Chondrocyte (in vitro differentiated cells): Measurements from ENCODE around the gene NKX3-2. TPM values are rescaled to one million over a fixed set of nuclear protein-coding genes. Genes with fewer than 3 reads are reported as not detected.

Experiments
- DNase-seq: peaks from one replicate; pipeline ENCODE4 v3.0.0; 2021; ENCODE audit warnings: mixed read lengths, low spot score
- H3K27ac Mint-ChIP-seq: one replicate; pipeline ENCODE4 v1.8.0; 2021; ENCODE audit warnings: mild to moderate bottlenecking, moderate library complexity, mixed read lengths; ENCODE audit not compliant: unreplicated experiment
- H3K27me3 Mint-ChIP-seq: 2 replicates; pipeline ENCODE4 v1.8.0; 2021; ENCODE audit warnings: low read depth, mixed read lengths
- H3K36me3 Mint-ChIP-seq: 2 replicates; pipeline ENCODE4 v1.8.0; 2021; ENCODE audit warnings: low read depth, mixed read lengths
- H3K4me1 Mint-ChIP-seq: 2 replicates; pipeline ENCODE4 v1.8.0; 2021; ENCODE audit warnings: low read depth, mild to moderate bottlenecking, mixed read lengths
- H3K4me3 Mint-ChIP-seq: one replicate; pipeline ENCODE4 v1.8.0; 2021; ENCODE audit warnings: mild to moderate bottlenecking, moderate library complexity, mixed read lengths; ENCODE audit not compliant: unreplicated experiment
- H3K9me3 Mint-ChIP-seq: 2 replicates; pipeline ENCODE4 v1.8.0; 2021; ENCODE audit warnings: low read depth, mixed read lengths
- CTCF ChIP-seq: fragments of 200-600 bp; sonication (generic); IDR thresholded peaks from 2 replicates; pipeline ENCODE4 v1.5.0; 2021; ENCODE audit warnings: antibody characterized with exemption, mild to moderate bottlenecking, moderate library complexity
- total RNA-seq: library from RNA; stranded (reverse); gene quantifications from 3 replicates; pipeline ENCODE4 v1.2.1, GENCODE V29; 2021

Gene NKX3-2
- total RNA-seq, 1 donor from 2014 or later = 2.4 TPM

- Mint-ChIP-seq H3K9me3 (no peaks in the 10 kb centered on the region), H3K27ac (no peak overlapping the region), H3K4me1 (peaks cover 8% of the 10 kb centered on the region), H3K4me3 (no peak overlapping the region), H3K36me3 (peaks cover 2% of the 10 kb centered on the region), H3K27me3 (peaks cover 55% of the 10 kb centered on the region)
- TF ChIP-seq CTCF = no peak
- DNase-seq = no peak
Measured at GRCh38 chr4:13536607-13537006, 7.7 kb downstream of the NKX3-2 start.

GRCh38 chr4:13535708-13536361, 8.5 kb downstream of the NKX3-2 start:
- H3K4me1 Mint-ChIP-seq = peaks cover 8% of the 10 kb centered on the region
- no peak overlapping the region for H3K27ac Mint-ChIP-seq
- peak overlapping the region; percentile 9 for H3K4me3 Mint-ChIP-seq
- peaks cover 1% of the 10 kb centered on the region for H3K36me3 Mint-ChIP-seq
- H3K9me3 Mint-ChIP-seq = no peaks in the 10 kb centered on the region
- DNase-seq = no peak
- peaks cover 61% of the 10 kb centered on the region for H3K27me3 Mint-ChIP-seq
- TF ChIP-seq CTCF = no peak

- H3K4me1 Mint-ChIP-seq = peaks cover 8% of the 10 kb centered on the region
- H3K4me3 Mint-ChIP-seq = no peak overlapping the region
- peaks cover 66% of the 10 kb centered on the region for H3K27me3 Mint-ChIP-seq
- DNase-seq = no peak
- no peak for TF ChIP-seq CTCF
- no peaks in the 10 kb centered on the region for H3K36me3 Mint-ChIP-seq
- no peaks in the 10 kb centered on the region for H3K9me3 Mint-ChIP-seq
- no peak overlapping the region for H3K27ac Mint-ChIP-seq
Measured at GRCh38 chr4:13535118-13535517, 9.2 kb downstream of the NKX3-2 start.

- DNase-seq = no peak
- TF ChIP-seq CTCF = no peak
- H3K4me1 Mint-ChIP-seq = peaks cover 8% of the 10 kb centered on the region
Measured at GRCh38 chr4:13534344-13535063, 9.8 kb downstream of the NKX3-2 start.

GRCh38 chr4:13533670-13534343, 10.5 kb downstream of the NKX3-2 start:
- peaks cover 69% of the 10 kb centered on the region for H3K27me3 Mint-ChIP-seq
- H3K36me3 Mint-ChIP-seq = no peaks in the 10 kb centered on the region
- no peak overlapping the region for H3K4me3 Mint-ChIP-seq
- peaks cover 3% of the 10 kb centered on the region for H3K4me1 Mint-ChIP-seq
- no peaks in the 10 kb centered on the region for H3K9me3 Mint-ChIP-seq
- DNase-seq = no peak
- H3K27ac Mint-ChIP-seq = no peak overlapping the region
- TF ChIP-seq CTCF = no peak

More at GRCh38 chr4:13534344-13535063, 9.8 kb downstream of the NKX3-2 start:
- Mint-ChIP-seq H3K27me3 (peaks cover 71% of the 10 kb centered on the region), H3K36me3 (no peaks in the 10 kb centered on the region), H3K9me3 (no peaks in the 10 kb centered on the region), H3K27ac (no peak overlapping the region), H3K4me3 (no peak overlapping the region)
